ENCODE measurements around the gene SRPK2.
"Not testable (repeated sequence)": the region's sequence is repeated elsewhere in the genome, so short reads cannot be mapped to it uniquely, and the experiment has no call there.

SRPK2 gene

GRCh38 chr7:105297309-105297708, 91.4 kb downstream of the SRPK2 start:
- no peak for DNase-seq

- DNase-seq = no peak
Measured at GRCh38 chr7:105296491-105296890, 92.2 kb downstream of the SRPK2 start.

- no peak for DNase-seq
Measured at GRCh38 chr7:105295596-105296352, 92.9 kb downstream of the SRPK2 start.

GRCh38 chr7:105294482-105294881, 94.2 kb downstream of the SRPK2 start:
- not testable (repeated sequence) for DNase-seq

- DNase-seq = no peak
Measured at GRCh38 chr7:105289704-105290103, 99.0 kb downstream of the SRPK2 start.

- DNase-seq = no peak
Measured at GRCh38 chr7:105286441-105286840, 102.3 kb downstream of the SRPK2 start.

GRCh38 chr7:105285118-105285874, 103.4 kb downstream of the SRPK2 start:
- DNase-seq = no peak

GRCh38 chr7:105284014-105284413, 104.7 kb downstream of the SRPK2 start:
- no peak for DNase-seq

GRCh38 chr7:105281966-105282365, 106.8 kb downstream of the SRPK2 start:
- DNase-seq = no peak

- DNase-seq = no peak
Measured at GRCh38 chr7:105279688-105280007, 109.1 kb downstream of the SRPK2 start.

- DNase-seq = no peak
Measured at GRCh38 chr7:105278973-105279687, 109.6 kb downstream of the SRPK2 start.

GRCh38 chr7:105278565-105278964, 110.2 kb downstream of the SRPK2 start:
- no peak for DNase-seq

- no peak for DNase-seq
Measured at GRCh38 chr7:105277341-105277740, 111.4 kb downstream of the SRPK2 start.

GRCh38 chr7:105270117-105270516, 118.6 kb downstream of the SRPK2 start:
- no peak for DNase-seq

- DNase-seq = no peak
Measured at GRCh38 chr7:105269397-105269796, 119.3 kb downstream of the SRPK2 start.

- DNase-seq = peak; percentile 69
Measured at GRCh38 chr7:105268511-105269392, 120.0 kb downstream of the SRPK2 start.

- DNase-seq = no peak
Measured at GRCh38 chr7:105268056-105268455, 120.7 kb downstream of the SRPK2 start.

GRCh38 chr7:105267244-105267643, 121.5 kb downstream of the SRPK2 start:
- DNase-seq = no peak

- DNase-seq = no peak
Measured at GRCh38 chr7:105264707-105265106, 124.0 kb downstream of the SRPK2 start.

GRCh38 chr7:105261689-105262088, 127.0 kb downstream of the SRPK2 start:
- DNase-seq = peak; percentile 35

- not testable (repeated sequence) for DNase-seq
Measured at GRCh38 chr7:105260201-105260871, 128.4 kb downstream of the SRPK2 start.

GRCh38 chr7:105258919-105259318, 129.8 kb downstream of the SRPK2 start:
- DNase-seq = not testable (repeated sequence)
